Heart right ventricle (tissue), 16 donors: ENCODE measurements around the gene TMOD1. TPM values are rescaled to one million over a fixed set of nuclear protein-coding genes. Genes with fewer than 3 reads are reported as not detected.

Experiments used
- ATAC-seq, 8 donors: fragments of 200-7000 bp; cut with Tn5 transposase; one replicate each; pipeline ENCODE4 v1.9.1; 2020; ENCODE audit warnings: mild to moderate bottlenecking in 8 of 8, moderate library complexity in 8 of 8, moderate number of reproducible peaks in 1 of 8
- DNase-seq, 2 donors: peaks; one replicate each; pipeline ENCODE4 v3.0.0-alpha.2; 2020
- H3K27ac ChIP-seq, 10 donors: fragments of 200-600 bp; sonication (generic) in 2 of 10; one replicate each; pipeline versions ENCODE4 v1.5.0 to v1.8.0; 2020 to 2022; ENCODE audit warnings: mild to moderate bottlenecking in 3 of 10
- H3K27me3 ChIP-seq, 7 donors: fragments of 200-600 bp; one replicate each; pipeline ENCODE4 v1.8.0; 2021 to 2022; ENCODE audit warnings: mild to moderate bottlenecking in 2 of 7
- H3K36me3 ChIP-seq, 9 donors: fragments of 200-600 bp; sonication (generic) in 1 of 9; one replicate each; pipeline versions ENCODE4 v1.5.0 to v1.8.0; 2020 to 2022; ENCODE audit warnings: mild to moderate bottlenecking in 2 of 9
- H3K4me1 ChIP-seq, 9 donors: fragments of 200-600 bp; sonication (generic) in 1 of 9; one replicate each; pipeline versions ENCODE4 v1.5.0 to v1.8.0; 2020 to 2022; ENCODE audit warnings: mild to moderate bottlenecking in 4 of 9
- H3K4me3 ChIP-seq, 10 donors: fragments of 200-600 bp; sonication (generic) in 2 of 10; one replicate each; pipeline versions ENCODE4 v1.5.0 to v1.8.0; 2020 to 2022; ENCODE audit warnings: mild to moderate bottlenecking in 7 of 10, moderate library complexity in 2 of 10
- H3K9me3 ChIP-seq, 11 donors: fragments of 200-600 bp in 10 of 11; sonication (generic) in 2 of 11; one replicate each; pipeline versions ENCODE4 v1.5.0 to v1.8.0; 2013 to 2022; ENCODE audit warnings: mild to moderate bottlenecking in 2 of 11, control low read depth in 1 of 11, moderate library complexity in 1 of 11
- CTCF ChIP-seq, 9 donors: fragments of 200-600 bp; sonication (generic) in 2 of 9; IDR thresholded peaks; one replicate each; pipeline versions ENCODE4 v1.5.0 to v1.8.0; 2021 to 2022; ENCODE audit warnings: antibody characterized with exemption in 9 of 9, mild to moderate bottlenecking in 5 of 9, moderate library complexity in 1 of 9
- WGBS, 2 donors: extraction: QIAGEN DNeasy Blood & Tissue Kit; methylation state at CpG; one replicate each; pipeline ENCODE4 v1.1.7; 2013; ENCODE audit warnings: inconsistent platforms in 1 of 2; 5-methylcytosine and 5-hydroxymethylcytosine counted together
- intact Hi-C, 10 donors: fragments of 100-400 bp; cut with DNase I; formaldehyde crosslinking; loops; one replicate each; pipeline versions ENCODE4 v1.11.1 to v1.14.2; 2022
- polyA plus RNA-seq, 2 donors: library from polyadenylated mRNA; stranded (reverse); fragments of 200-250 nt; gene quantifications; one replicate each; pipeline ENCODE4 v1.2.3, GENCODE V29; 2013
- total RNA-seq, 10 donors: library from RNA; stranded (reverse); fragmentation: NEBNext Ultra II Directional in 3 of 10; extraction: Animal tissue kit (Norgen Biotek cat#: 25700) in 3 of 10; gene quantifications; one replicate each; pipeline versions ENCODE4 v1.2.1 to v1.2.4, GENCODE V29; 2021 to 2023
- donor health status: Arrhythmogenic right ventricular cardiomyopathy.
- donor health status: ischemic (EF 13 %, LVEDD 7.1; RV severe dilation, severe dysfunction).
- donor health status: healthy with polysubstance abuse.
- donor health status: DM: no; HTN: yes; CAD: no.
- donor health status: DM: no; HTN: no; CAD: no.
- donor health status: ischemic (EF 25% LVEDD 6.9; RV normal size, moderate dysfunction).
- donor health status: ischemic (EF 25% LVEDD 5.7; RV mildly dilated, moderate dysfunction).
- donor health status: healthy.
- donor health status: DM: yes; HTN: yes; CAD: no.
- donor health status: Ischemic cardiomyopathy.
- donor health status: ischemic (EF 35%, LVEDD 5.7; RV mildly dilated, moderate dysfunction).
- donor health status: nonischemic (EF 11% LVEDD 7.7; RV severe dilation, severe dysfunction).
- donor health status: DM: yes; HTN: yes; CAD: no.
- donor health status: PGD.
- donor health status: ischemic (EF 29% LVEDD 5.4; RV normal size, mild dysfunction).
- donor health status: nonischemic (EF 23%, LVEDD 6.1; RV moderate dilation, normal function).

TMOD1 gene
- total and polyA plus RNA-seq, 12 donors, result 83.7 to 203 (median 176) TPM

- Histone ChIP-seq H3K4me3 (no peak overlapping the region), H3K4me1 (peaks cover 13 to 71% (median 36%) of the 10 kb centered on the region in 9 donors), H3K27ac (peak overlapping the region in 8 of 10 donors; percentile 17 to 85 (median 67)), H3K9me3 (no peaks in the 10 kb centered on the region), H3K36me3 (peaks cover 0 to 33% (median 0%) of the 10 kb centered on the region in 9 donors), H3K27me3 (no peaks in the 10 kb centered on the region)
- 54 to 67% methylated on average over 7 of the region's 7 CpGs for WGBS, 2 donors
- intact Hi-C loops, result no loop called here
- TF ChIP-seq CTCF (IDR thresholded peaks at IDR 0.05), result no peak
- DNase-seq (no peak), ATAC-seq (peak in 1 of 8 donors; percentile 26)
These were observed 25.6 kb downstream of the TMOD1 start for GRCh38 chr9:97526895-97527575.

DNA sequence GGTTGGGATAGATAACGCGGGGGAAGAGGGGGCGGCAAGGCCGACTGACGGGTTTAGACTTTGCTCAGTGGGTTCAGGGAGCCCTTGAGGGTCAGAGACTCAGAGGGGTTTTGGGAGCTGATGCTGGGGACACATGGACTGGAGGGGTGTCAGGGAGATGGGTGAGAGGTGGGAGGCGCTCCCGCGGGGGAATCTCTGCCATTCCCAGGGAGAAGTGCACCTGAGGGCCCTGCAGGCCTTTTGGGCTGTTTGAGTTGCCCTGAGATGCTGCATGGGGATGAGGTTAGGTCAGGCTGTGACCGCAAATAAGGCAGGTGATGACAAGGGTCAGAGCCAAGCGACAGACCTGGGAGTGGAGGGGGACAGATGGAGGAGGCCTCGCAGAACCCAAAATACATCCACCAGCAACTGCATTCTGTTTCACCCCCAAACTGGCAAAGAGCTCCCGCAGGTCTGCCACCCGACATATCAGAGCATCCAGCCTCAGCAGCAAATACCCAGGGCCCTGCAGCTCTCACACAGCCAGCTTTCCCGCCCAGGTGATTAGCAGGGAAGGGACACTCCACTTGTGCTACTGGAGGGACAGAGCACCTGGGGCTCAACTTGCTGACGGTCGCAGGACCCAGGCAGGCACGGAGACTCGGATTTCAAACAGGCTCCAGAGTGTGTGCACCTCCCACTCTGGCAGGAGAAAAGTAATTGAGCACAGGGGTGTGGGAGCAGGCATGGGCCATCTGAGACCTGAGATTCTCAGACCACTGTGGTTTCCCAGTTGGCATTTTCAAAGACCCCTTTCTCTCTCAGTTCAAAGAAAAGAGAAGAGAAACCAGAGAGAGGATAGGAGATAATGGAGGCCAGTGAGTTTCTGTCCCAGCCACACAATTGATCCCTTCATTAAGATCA is 26.4 kb downstream of the TMOD1 start:
- DNase-seq, result no peak
- intact Hi-C loops, result loop anchor here in 1 of 10 donors (1.0 kb wide), 1 partner anchor 29 kb away; no protein-coding TSS in a partner anchor
- Histone ChIP-seq H3K9me3 (no peaks in the 10 kb centered on the region), H3K4me1 (peaks cover 13 to 70% (median 38%) of the 10 kb centered on the region in 9 donors), H3K4me3 (no peak overlapping the region), H3K27ac (peak overlapping the region in 9 of 10 donors; percentile 13 to 85 (median 76)), H3K27me3 (no peaks in the 10 kb centered on the region), H3K36me3 (peaks cover 0 to 33% (median 0%) of the 10 kb centered on the region in 9 donors)
- ATAC-seq, result peak in 3 of 8 donors; percentile 3 to 12 (median 5)
- TF ChIP-seq CTCF (IDR thresholded peaks at IDR 0.05), result no peak
- whole genome bisulfite sequencing, 2 donors, result 62 to 69% methylated on average over 18 of the region's 18 CpGs

- DNase-seq, result peak in 1 of 2 donors; percentile 41
- peak; percentile 28 to 75 (median 62) for ATAC-seq
- Histone ChIP-seq H3K4me3 (no peak overlapping the region), H3K27me3 (no peaks in the 10 kb centered on the region), H3K36me3 (peaks cover 0 to 33% (median 0%) of the 10 kb centered on the region in 9 donors), H3K9me3 (peaks cover 0 to under 1% (median 0%) of the 10 kb centered on the region in 11 donors), H3K27ac (peak overlapping the region; percentile 13 to 85 (median 78)), H3K4me1 (peaks cover 13 to 65% (median 35%) of the 10 kb centered on the region in 9 donors)
- intact Hi-C loops, result loop anchor here in 1 of 10 donors (1.0 kb wide), 1 partner anchor 29 kb away; no protein-coding TSS in a partner anchor
- no peak for TF ChIP-seq CTCF (IDR thresholded peaks at IDR 0.05)
- 64 to 69% methylated on average over 8 of the region's 8 CpGs for WGBS, 2 donors
These were observed 27.2 kb downstream of the TMOD1 start for GRCh38 chr9:97528529-97529230.
